ENCODE measurements around the gene CHP2. TPM values are rescaled to one million over a fixed set of nuclear protein-coding genes. Genes with fewer than 3 reads are reported as not detected.
"Not testable (repeated sequence)": the region's sequence is repeated elsewhere in the genome, so short reads cannot be mapped to it uniquely, and the experiment has no call there.

Gene CHP2
- polyA plus RNA-seq (2012; ENCODE audit: missing spikeins) = not detected

- FAIRE-seq (no peak), DNase-seq (ENCODE audit: insufficient read length) (no peak)
- TF ChIP-seq POLR2AphosphoS5 (IDR thresholded peaks at IDR 0.05; ENCODE audit: low read depth, low read length) (no peak), TAF1 (IDR thresholded peaks at IDR 0.05; ENCODE audit: borderline replicate concordance, low read depth, low read length) (no peak), POLR2A (IDR thresholded peaks at IDR 0.05; ENCODE audit: low read depth, low read length) (no peak)
Observed at GRCh38 chr16:23754594-23755483, at the start of gene CHP2. TSS of gene CHP2 (plus strand) at chr16:23755026. CDS start at chr16:23755050, 24 bp downstream.

GRCh38 chr16:23705517-23705902 is 49.3 kb upstream of the CHP2 start:
- FAIRE-seq (no peak), DNase-seq (ENCODE audit: insufficient read length) (no peak)
- TF ChIP-seq POLR2A (IDR thresholded peaks at IDR 0.05; ENCODE audit: low read depth, low read length) (no peak), TAF1 (IDR thresholded peaks at IDR 0.05; ENCODE audit: borderline replicate concordance, low read depth, low read length) (no peak)

GRCh38 chr16:23706439-23706838 is 48.4 kb upstream of the CHP2 start:
- TF ChIP-seq TAF1 (IDR thresholded peaks at IDR 0.05; ENCODE audit: borderline replicate concordance, low read depth, low read length) (no peak), POLR2AphosphoS5 (IDR thresholded peaks at IDR 0.05; ENCODE audit: low read depth, low read length) (no peak), POLR2A (IDR thresholded peaks at IDR 0.05; ENCODE audit: low read depth, low read length) (no peak)
- no peak for FAIRE-seq
- DNase-seq (ENCODE audit: insufficient read length) = no peak

GRCh38 chr16:23709536-23709935 is 45.3 kb upstream of the CHP2 start:
- FAIRE-seq (no peak), DNase-seq (ENCODE audit: insufficient read length) (no peak)
- TF ChIP-seq TAF1 (IDR thresholded peaks at IDR 0.05; ENCODE audit: borderline replicate concordance, low read depth, low read length) = no peak
- no peak for TF ChIP-seq POLR2A (IDR thresholded peaks at IDR 0.05; ENCODE audit: low read depth, low read length)

GRCh38 chr16:23710008-23710407 is 44.8 kb upstream of the CHP2 start:
- FAIRE-seq (no peak), DNase-seq (ENCODE audit: insufficient read length) (no peak)
- TF ChIP-seq TAF1 (IDR thresholded peaks at IDR 0.05; ENCODE audit: borderline replicate concordance, low read depth, low read length) (no peak), POLR2AphosphoS5 (IDR thresholded peaks at IDR 0.05; ENCODE audit: low read depth, low read length) (no peak), POLR2A (IDR thresholded peaks at IDR 0.05; ENCODE audit: low read depth, low read length) (no peak)

- no peak for DNase-seq (ENCODE audit: insufficient read length)
- no peak for FAIRE-seq
- no peak for TF ChIP-seq POLR2A (IDR thresholded peaks at IDR 0.05; ENCODE audit: low read depth, low read length)
- TF ChIP-seq TAF1 (IDR thresholded peaks at IDR 0.05; ENCODE audit: borderline replicate concordance, low read depth, low read length) = no peak
- no peak for TF ChIP-seq POLR2AphosphoS5 (IDR thresholded peaks at IDR 0.05; ENCODE audit: low read depth, low read length)
Observed at GRCh38 chr16:23710504-23710903, 44.3 kb upstream of the CHP2 start.

GRCh38 chr16:23711785-23712184 is 43.0 kb upstream of the CHP2 start:
- FAIRE-seq (no peak), DNase-seq (ENCODE audit: insufficient read length) (no peak)
- TF ChIP-seq TAF1 (IDR thresholded peaks at IDR 0.05; ENCODE audit: borderline replicate concordance, low read depth, low read length) (no peak), POLR2AphosphoS5 (IDR thresholded peaks at IDR 0.05; ENCODE audit: low read depth, low read length) (no peak), POLR2A (IDR thresholded peaks at IDR 0.05; ENCODE audit: low read depth, low read length) (no peak)

- FAIRE-seq = no peak
- DNase-seq (ENCODE audit: insufficient read length) = no peak
- TF ChIP-seq POLR2A (IDR thresholded peaks at IDR 0.05; ENCODE audit: low read depth, low read length) = no peak
- TF ChIP-seq TAF1 (IDR thresholded peaks at IDR 0.05; ENCODE audit: borderline replicate concordance, low read depth, low read length) = no peak
- no peak for TF ChIP-seq POLR2AphosphoS5 (IDR thresholded peaks at IDR 0.05; ENCODE audit: low read depth, low read length)
Observed at GRCh38 chr16:23712976-23713375, 41.9 kb upstream of the CHP2 start, which contains the start of gene ERN2. TSS of gene ERN2 (minus strand) at chr16:23713222. CDS start at chr16:23713187, 35 bp downstream.

GRCh38 chr16:23716484-23716883 is 38.3 kb upstream of the CHP2 start:
- DNase-seq (ENCODE audit: insufficient read length) (no peak), FAIRE-seq (no peak)
- no peak for TF ChIP-seq POLR2A (IDR thresholded peaks at IDR 0.05; ENCODE audit: low read depth, low read length)
- no peak for TF ChIP-seq POLR2AphosphoS5 (IDR thresholded peaks at IDR 0.05; ENCODE audit: low read depth, low read length)
- TF ChIP-seq TAF1 (IDR thresholded peaks at IDR 0.05; ENCODE audit: borderline replicate concordance, low read depth, low read length) = no peak

GRCh38 chr16:23722613-23723240 is 32.1 kb upstream of the CHP2 start:
- FAIRE-seq; DNase-seq (ENCODE audit: insufficient read length): not testable (repeated sequence)

GRCh38 chr16:23724096-23724784 is 30.6 kb upstream of the CHP2 start:
- no peak for FAIRE-seq
- no peak for TF ChIP-seq POLR2A (IDR thresholded peaks at IDR 0.05; ENCODE audit: low read depth, low read length)
- no peak for TF ChIP-seq TAF1 (IDR thresholded peaks at IDR 0.05; ENCODE audit: borderline replicate concordance, low read depth, low read length)
- no peak for TF ChIP-seq POLR2AphosphoS5 (IDR thresholded peaks at IDR 0.05; ENCODE audit: low read depth, low read length)
- no peak for DNase-seq (ENCODE audit: insufficient read length)

- DNase-seq (ENCODE audit: insufficient read length) (no peak), FAIRE-seq (no peak)
- TF ChIP-seq POLR2A (IDR thresholded peaks at IDR 0.05; ENCODE audit: low read depth, low read length) (no peak), POLR2AphosphoS5 (IDR thresholded peaks at IDR 0.05; ENCODE audit: low read depth, low read length) (no peak), TAF1 (IDR thresholded peaks at IDR 0.05; ENCODE audit: borderline replicate concordance, low read depth, low read length) (no peak)
Observed at GRCh38 chr16:23724785-23725131, 30.1 kb upstream of the CHP2 start.

Measured in GM12892 (cell line).